HG02571 (cell line): Measurements from ENCODE around the gene HEATR5A.
"Not testable (repeated sequence)": the region's sequence is repeated elsewhere in the genome, so short reads cannot be mapped to it uniquely, and the experiment has no call there.

ENCODE experiments used
- ATAC-seq: cut with Tn5 transposase; IDR thresholded peaks from one replicate; pipeline ENCODE4 v1.9.1; 2021; ENCODE audit warnings: mild to moderate bottlenecking, moderate library complexity; ENCODE audit not compliant: unreplicated experiment

HEATR5A gene

GRCh38 chr14:31261859-31262731, 158.3 kb downstream of the HEATR5A start:
- no peak for ATAC-seq

GRCh38 chr14:31261523-31261858, 158.9 kb downstream of the HEATR5A start:
- ATAC-seq, result no peak

GRCh38 chr14:31259040-31259435, 161.3 kb downstream of the HEATR5A start:
- not testable (repeated sequence) for ATAC-seq

- no peak for ATAC-seq
These were observed 161.8 kb downstream of the HEATR5A start for GRCh38 chr14:31258427-31259039.

- ATAC-seq, result not testable (repeated sequence)
These were observed 162.6 kb downstream of the HEATR5A start for GRCh38 chr14:31257554-31258426.

GRCh38 chr14:31257244-31257553, 163.2 kb downstream of the HEATR5A start:
- ATAC-seq, result no peak

GRCh38 chr14:31256534-31257243, 163.7 kb downstream of the HEATR5A start:
- no peak for ATAC-seq

GRCh38 chr14:31255918-31256317, 164.4 kb downstream of the HEATR5A start:
- not testable (repeated sequence) for ATAC-seq

- no peak for ATAC-seq
These were observed 165.1 kb downstream of the HEATR5A start for GRCh38 chr14:31255286-31255685.

- ATAC-seq, result no peak
These were observed 166.4 kb downstream of the HEATR5A start for GRCh38 chr14:31253746-31254471.

- no peak for ATAC-seq
These were observed 167.5 kb downstream of the HEATR5A start for GRCh38 chr14:31252865-31253264.

- ATAC-seq, result no peak
These were observed 169.1 kb downstream of the HEATR5A start for GRCh38 chr14:31251028-31251958.

GRCh38 chr14:31244626-31245025, 175.7 kb downstream of the HEATR5A start:
- no peak for ATAC-seq

GRCh38 chr14:31243860-31244259, 176.5 kb downstream of the HEATR5A start:
- no peak for ATAC-seq

- not testable (repeated sequence) for ATAC-seq
These were observed 178.0 kb downstream of the HEATR5A start for GRCh38 chr14:31242161-31242940.
